AG10803 (cell line): ENCODE data around the gene PRR20A.
"Not testable (repeated sequence)": the region's sequence is repeated elsewhere in the genome, so short reads cannot be mapped to it uniquely, and the experiment has no call there.

Experiments
- DNase-seq: peaks from one replicate; pipeline ENCODE4 v3.0.0; 2010; ENCODE audit warnings: low read depth
- H3K4me3 ChIP-seq: 2 replicates; pipeline ENCODE4 v1.5.1; 2011; ENCODE audit warnings: mild to moderate bottlenecking, low read length, control low read depth
- TF ChIP-seq, protein P1 (sequence below): conservative IDR thresholded peaks from 2 replicates; pipeline ENCODE4 v1.5.1; 2011; ENCODE audit warnings: mild to moderate bottlenecking, low read length, control low read depth, inconsistent platforms

PRR20A gene

DNA sequence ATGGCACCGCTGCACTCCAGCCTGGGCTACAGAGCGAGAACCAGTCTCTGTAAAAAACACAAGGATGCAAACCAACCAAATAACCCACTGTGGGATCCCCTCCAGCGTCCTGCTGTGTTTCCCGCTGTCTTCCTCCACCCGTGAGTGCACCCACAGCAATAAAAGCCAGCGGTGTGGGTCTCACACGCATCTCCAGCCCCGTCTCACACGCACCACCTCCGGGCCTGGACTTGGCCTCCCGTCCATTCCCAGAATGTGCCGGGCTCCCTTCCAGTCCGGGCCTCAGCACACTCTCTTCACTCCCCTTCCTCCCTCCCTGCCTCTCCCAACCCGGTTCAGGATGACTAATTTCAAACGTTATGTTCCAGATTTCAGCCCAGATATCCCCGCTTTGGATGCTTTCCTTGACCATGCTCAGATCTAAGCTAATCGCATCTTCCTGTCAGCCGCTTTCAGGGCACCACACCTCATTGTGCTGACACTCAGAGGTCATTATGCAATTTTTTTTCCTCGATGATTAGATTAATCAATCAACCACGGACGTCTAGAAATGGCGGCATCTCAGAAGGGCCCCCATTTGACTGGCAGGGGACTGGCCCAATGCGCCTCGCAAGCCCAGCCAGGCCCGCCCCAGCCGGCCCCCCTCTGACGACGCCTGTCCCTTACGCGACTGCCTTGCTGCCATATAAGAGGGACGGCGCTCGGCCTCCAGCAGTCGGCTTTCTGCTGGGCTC, at the start of gene PRR20A:
PRR20A (plus strand) TSS at position 684 of the 734 bp plus-strand sequence. CDS start 387 bp downstream, outside the sequence.
- not testable (repeated sequence) for DNase-seq

DNA sequence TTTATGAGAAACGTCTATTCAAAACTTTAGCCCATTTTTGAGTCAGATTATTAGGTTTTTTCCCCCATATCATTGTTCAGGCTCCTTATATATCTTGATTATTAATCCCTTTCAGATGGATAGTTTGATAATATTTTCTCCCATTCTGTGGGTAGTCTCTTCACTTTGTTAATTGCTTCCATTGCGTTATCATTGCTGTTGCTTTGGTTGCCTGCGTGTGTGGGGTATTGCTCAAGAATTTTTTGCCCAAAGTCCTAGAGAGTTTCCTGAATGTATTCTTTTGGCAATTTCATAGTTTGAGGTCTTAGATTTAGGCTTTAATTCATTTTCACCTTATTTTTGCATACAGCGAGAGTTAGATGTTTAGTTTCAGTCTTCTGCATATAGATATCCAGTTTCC, 25.8 kb upstream of the PRR20A start:
- no peak for DNase-seq
- TF ChIP-seq, protein P1, sequence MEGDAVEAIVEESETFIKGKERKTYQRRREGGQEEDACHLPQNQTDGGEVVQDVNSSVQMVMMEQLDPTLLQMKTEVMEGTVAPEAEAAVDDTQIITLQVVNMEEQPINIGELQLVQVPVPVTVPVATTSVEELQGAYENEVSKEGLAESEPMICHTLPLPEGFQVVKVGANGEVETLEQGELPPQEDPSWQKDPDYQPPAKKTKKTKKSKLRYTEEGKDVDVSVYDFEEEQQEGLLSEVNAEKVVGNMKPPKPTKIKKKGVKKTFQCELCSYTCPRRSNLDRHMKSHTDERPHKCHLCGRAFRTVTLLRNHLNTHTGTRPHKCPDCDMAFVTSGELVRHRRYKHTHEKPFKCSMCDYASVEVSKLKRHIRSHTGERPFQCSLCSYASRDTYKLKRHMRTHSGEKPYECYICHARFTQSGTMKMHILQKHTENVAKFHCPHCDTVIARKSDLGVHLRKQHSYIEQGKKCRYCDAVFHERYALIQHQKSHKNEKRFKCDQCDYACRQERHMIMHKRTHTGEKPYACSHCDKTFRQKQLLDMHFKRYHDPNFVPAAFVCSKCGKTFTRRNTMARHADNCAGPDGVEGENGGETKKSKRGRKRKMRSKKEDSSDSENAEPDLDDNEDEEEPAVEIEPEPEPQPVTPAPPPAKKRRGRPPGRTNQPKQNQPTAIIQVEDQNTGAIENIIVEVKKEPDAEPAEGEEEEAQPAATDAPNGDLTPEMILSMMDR, result no peak
- no peak overlapping the region for H3K4me3 ChIP-seq

More for the DNA sequence above, at the start of gene PRR20A:
- H3K4me3 ChIP-seq, result not testable (repeated sequence)

DNA sequence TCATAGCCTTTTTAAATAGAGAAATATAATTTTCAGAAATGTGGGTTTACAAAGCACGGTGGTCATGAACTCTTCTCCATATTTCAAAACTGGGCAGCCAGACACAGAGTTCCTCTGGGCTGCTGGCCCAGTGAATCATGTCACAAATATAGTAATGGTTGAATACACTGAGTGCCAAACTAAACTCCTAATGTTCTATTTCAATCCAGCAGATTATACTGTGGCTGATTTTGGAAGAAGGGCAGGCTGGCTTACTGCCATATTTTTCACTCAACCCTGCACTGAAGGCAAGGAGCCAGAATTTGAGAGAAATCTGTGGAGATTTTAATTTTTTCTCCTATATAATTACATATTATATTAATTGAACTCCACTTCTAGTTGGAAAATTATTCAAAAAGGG, 17.0 kb upstream of the PRR20A start:
- H3K4me3 ChIP-seq, result no peak overlapping the region
- TF ChIP-seq, protein P1, result no peak
- DNase-seq, result no peak

DNA sequence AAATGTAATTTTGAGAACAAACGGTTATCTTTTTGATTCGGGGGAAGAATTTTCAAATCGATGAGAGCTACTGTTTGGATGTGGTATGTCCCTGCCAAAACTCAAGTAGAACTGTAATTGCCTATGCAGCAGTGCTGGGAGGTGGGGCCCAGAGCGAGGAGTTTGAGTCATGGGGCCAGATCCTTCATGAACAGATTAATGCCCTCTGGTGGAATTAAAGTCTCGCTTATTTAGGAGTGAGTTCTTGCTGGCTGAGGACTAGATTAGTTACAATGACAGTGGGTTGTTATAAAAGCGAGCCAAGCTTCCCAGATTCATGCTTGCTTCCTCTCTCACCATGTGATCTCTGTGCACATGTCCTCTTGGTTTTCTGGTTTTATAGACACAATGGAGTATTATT, 11.8 kb upstream of the PRR20A start:
- DNase-seq, result no peak
- H3K4me3 ChIP-seq, result no peak overlapping the region
- TF ChIP-seq, protein P1, result no peak

DNA sequence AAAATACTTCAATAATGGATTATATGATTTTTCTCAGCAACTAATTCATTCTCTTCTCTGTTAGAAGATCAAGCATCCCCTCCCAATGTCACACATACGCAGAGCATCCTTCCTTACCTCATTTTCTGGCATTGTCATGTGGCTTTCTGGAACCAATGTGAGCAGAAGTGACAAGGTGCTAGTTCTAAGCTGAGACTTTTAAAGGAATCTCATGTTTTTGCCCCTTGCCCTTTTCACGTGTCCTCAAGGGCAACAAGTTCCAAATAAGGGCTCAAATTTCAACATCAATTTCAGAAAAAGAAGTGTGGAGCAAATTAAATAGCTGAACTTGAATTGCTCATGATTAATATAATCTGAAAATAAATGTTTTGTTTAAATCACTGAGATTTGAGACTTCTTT, 4.6 kb upstream of the PRR20A start:
- DNase-seq, result no peak
- TF ChIP-seq, protein P1, result no peak
- no peak overlapping the region for H3K4me3 ChIP-seq

DNA sequence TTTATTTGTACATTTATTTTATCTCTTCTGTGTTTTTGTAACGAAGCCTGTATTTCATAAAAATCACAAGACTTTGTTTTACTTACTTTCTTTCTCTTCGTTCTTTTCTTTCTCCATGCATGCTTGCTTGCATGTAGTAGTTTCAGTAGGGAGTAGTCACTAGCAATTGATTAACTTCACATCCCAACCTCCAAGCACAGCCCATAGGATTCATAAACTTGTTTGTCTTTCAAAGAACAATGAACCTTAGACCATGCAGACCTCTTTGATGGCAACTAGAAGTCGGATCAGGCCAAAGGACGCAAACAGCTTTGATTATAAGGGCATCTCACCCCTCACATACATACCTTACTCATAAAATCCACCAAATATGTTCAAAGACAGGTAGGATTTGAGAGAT, 3.1 kb upstream of the PRR20A start:
- DNase-seq, result no peak
- H3K4me3 ChIP-seq, result no peak overlapping the region
- TF ChIP-seq, protein P1, result no peak

DNA sequence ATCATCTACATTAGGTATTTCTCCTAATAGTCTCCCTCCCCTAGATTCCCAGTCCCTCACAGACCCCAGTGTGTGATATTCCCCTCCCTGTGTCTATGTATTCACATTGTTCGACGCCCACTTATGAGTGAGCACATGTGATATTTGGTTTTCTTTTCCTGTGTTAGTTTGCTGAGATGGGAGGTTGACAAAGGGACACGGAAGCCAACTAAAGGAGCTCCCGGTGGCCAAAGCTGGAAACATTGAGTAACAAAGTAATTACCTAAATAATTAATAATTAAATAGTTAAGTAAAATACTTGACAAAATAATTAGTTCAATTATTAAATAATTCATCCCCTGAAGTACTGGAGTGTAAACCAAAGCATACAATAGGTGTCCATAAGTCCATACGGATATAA, 1.7 kb upstream of the PRR20A start:
- TF ChIP-seq, protein P1, result no peak
- no peak overlapping the region for H3K4me3 ChIP-seq
- no peak for DNase-seq

DNA sequence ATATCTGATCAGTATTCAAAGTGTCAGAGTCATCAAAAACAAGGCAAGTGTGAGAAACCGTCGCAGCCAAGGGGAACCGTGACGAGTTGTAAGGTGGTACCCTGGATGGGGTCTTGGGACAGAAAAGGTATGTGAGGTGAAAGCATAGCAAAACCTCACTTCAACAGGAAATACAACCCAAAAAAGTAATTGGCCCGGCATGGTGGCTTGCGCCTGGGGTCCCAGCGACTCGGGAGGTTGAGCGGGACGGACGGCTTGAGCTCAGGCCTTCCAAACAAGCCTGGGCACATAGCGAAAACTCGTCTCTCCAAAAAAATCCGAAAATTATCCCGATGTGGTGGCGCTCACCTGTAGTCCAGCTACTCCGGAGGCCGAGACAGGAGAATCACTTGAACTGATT, 937 bp upstream of the PRR20A start:
- not testable (repeated sequence) for H3K4me3 ChIP-seq, DNase-seq

DNA sequence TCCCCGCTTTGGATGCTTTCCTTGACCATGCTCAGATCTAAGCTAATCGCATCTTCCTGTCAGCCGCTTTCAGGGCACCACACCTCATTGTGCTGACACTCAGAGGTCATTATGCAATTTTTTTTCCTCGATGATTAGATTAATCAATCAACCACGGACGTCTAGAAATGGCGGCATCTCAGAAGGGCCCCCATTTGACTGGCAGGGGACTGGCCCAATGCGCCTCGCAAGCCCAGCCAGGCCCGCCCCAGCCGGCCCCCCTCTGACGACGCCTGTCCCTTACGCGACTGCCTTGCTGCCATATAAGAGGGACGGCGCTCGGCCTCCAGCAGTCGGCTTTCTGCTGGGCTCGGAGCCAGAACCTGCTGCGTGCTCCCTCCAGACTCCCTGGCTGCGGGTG, 6.5 kb downstream of the PRR20A start, which contains the start of gene PRR20B:
PRR20B (plus strand) TSS at position 301 of the 400 bp plus-strand sequence. CDS start 387 bp downstream, outside the sequence.
- not testable (repeated sequence) for H3K4me3 ChIP-seq, DNase-seq

DNA sequence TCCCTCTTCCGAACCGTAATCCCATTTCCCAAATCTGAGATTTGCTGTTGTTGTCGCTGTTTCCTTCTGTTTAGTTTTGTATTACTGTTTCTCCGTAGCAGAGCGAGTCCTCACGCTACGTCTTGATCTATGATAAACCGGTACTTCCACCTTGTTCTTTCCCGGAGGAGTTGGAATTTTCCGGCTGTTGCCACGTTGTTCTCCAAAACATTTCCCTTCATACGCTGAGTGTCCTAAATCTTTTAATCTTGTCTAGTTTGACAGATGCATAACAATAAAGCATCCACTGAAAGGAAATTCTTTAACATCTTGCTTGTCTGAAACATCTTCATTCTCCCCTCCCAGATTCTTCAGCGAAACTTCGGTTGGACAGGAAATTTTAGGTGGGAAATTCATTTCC, 7.4 kb downstream of the PRR20A start:
- not testable (repeated sequence) for H3K4me3 ChIP-seq, DNase-seq

DNA sequence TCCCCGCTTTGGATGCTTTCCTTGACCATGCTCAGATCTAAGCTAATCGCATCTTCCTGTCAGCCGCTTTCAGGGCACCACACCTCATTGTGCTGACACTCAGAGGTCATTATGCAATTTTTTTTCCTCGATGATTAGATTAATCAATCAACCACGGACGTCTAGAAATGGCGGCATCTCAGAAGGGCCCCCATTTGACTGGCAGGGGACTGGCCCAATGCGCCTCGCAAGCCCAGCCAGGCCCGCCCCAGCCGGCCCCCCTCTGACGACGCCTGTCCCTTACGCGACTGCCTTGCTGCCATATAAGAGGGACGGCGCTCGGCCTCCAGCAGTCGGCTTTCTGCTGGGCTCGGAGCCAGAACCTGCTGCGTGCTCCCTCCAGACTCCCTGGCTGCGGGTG, 13.0 kb downstream of the PRR20A start, which contains the start of gene PRR20C:
PRR20C (plus strand) TSS at position 301 of the 400 bp plus-strand sequence. CDS start 387 bp downstream, outside the sequence.
- H3K4me3 ChIP-seq, DNase-seq: not testable (repeated sequence)

DNA sequence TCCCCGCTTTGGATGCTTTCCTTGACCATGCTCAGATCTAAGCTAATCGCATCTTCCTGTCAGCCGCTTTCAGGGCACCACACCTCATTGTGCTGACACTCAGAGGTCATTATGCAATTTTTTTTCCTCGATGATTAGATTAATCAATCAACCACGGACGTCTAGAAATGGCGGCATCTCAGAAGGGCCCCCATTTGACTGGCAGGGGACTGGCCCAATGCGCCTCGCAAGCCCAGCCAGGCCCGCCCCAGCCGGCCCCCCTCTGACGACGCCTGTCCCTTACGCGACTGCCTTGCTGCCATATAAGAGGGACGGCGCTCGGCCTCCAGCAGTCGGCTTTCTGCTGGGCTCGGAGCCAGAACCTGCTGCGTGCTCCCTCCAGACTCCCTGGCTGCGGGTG, 19.6 kb downstream of the PRR20A start, which contains the start of gene PRR20D:
PRR20D (plus strand) TSS at position 301 of the 400 bp plus-strand sequence. CDS start 387 bp downstream, outside the sequence.
- DNase-seq, H3K4me3 ChIP-seq: not testable (repeated sequence)
